Thoracic aorta (tissue), 2 donors: ENCODE measurements around the gene PHKA2. TPM values are rescaled to one million over a fixed set of nuclear protein-coding genes. Genes with fewer than 3 reads are reported as not detected.

Experiments used
- ATAC-seq: fragments of 150-250 bp; one replicate; pipeline ENCODE4 v1.8.0; 2017; ENCODE audit warnings: low read depth; ENCODE audit not compliant: insufficient number of reproducible peaks, low FRiP score
- DNase-seq: peaks from one replicate; pipeline ENCODE4 v3.0.0-alpha.2; 2020; ENCODE audit warnings: low spot score
- H3K27ac ChIP-seq, 2 donors: fragments of 200-600 bp; sonication (generic); 1 replicate in 1 of 2; 2 replicates in 1 of 2; pipeline ENCODE4 v1.5.1; 2016; ENCODE audit warnings: mild to moderate bottlenecking in 2 of 2, moderate library complexity in 2 of 2
- H3K27me3 ChIP-seq: fragments of 200-600 bp; sonication (generic); replicated peaks from 2 replicates; pipeline ENCODE4 v1.6.0; 2016; ENCODE audit warnings: mild to moderate bottlenecking; ENCODE audit not compliant: insufficient read depth
- H3K36me3 ChIP-seq: fragments of 200-600 bp; sonication (generic); one replicate; pipeline ENCODE4 v1.5.1; 2016
- H3K4me1 ChIP-seq, 2 donors: fragments of 200-600 bp; sonication (generic); 1 replicate in 1 of 2; 2 replicates in 1 of 2; pipeline versions ENCODE4 v1.5.1 to v1.6.0; 2016; ENCODE audit warnings: low read depth in 2 of 2, mild to moderate bottlenecking in 1 of 2; ENCODE audit not compliant: control insufficient read depth in 1 of 2
- H3K4me3 ChIP-seq: fragments of 200-600 bp; sonication (generic); 2 replicates; pipeline ENCODE4 v1.5.1; 2016; ENCODE audit warnings: mild to moderate bottlenecking
- H3K9me3 ChIP-seq: fragments of 200-600 bp; sonication (generic); 2 replicates; pipeline ENCODE4 v1.5.1; 2016
- CTCF ChIP-seq: fragments of 200-600 bp; sonication (generic); IDR thresholded peaks from one replicate; pipeline ENCODE4 v1.5.1; 2019; ENCODE audit warnings: antibody characterized with exemption
- total RNA-seq, 2 donors: library from RNA; depleted of rRNA; stranded (reverse); fragments of >200 nt; gene quantifications; one replicate each; pipeline versions ENCODE4 v1.1.0 to v1.2.3, GENCODE V29; 2016

PHKA2 gene
- total RNA-seq, 2 donors from 2014 or later = 26.5 to 28.3 TPM

- no peak overlapping the region for H3K4me3 ChIP-seq
- no peaks in the 10 kb centered on the region for H3K36me3 ChIP-seq
- H3K27me3 ChIP-seq = no peaks in the 10 kb centered on the region
- no peaks in the 10 kb centered on the region for H3K9me3 ChIP-seq
- ATAC-seq (no peak), DNase-seq (no peak)
- peaks cover 10 to 26% of the 10 kb centered on the region in 2 donors for H3K4me1 ChIP-seq
- TF ChIP-seq CTCF = no peak
- no peak overlapping the region for H3K27ac ChIP-seq
These were observed 90.4 kb downstream of the PHKA2 start for GRCh38 chrX:18893536-18893935.

GRCh38 chrX:18892899-18893298, 91.0 kb downstream of the PHKA2 start:
- no peak for TF ChIP-seq CTCF

GRCh38 chrX:18891548-18891945, 92.4 kb downstream of the PHKA2 start:
- Histone ChIP-seq H3K27ac (no peak overlapping the region), H3K27me3 (no peaks in the 10 kb centered on the region), H3K36me3 (no peaks in the 10 kb centered on the region), H3K9me3 (no peaks in the 10 kb centered on the region), H3K4me1 (peaks cover 18 to 39% of the 10 kb centered on the region in 2 donors), H3K4me3 (no peak overlapping the region)
- ATAC-seq (no peak), DNase-seq (no peak)
- no peak for TF ChIP-seq CTCF

More at GRCh38 chrX:18892899-18893298, 91.0 kb downstream of the PHKA2 start:
- H3K36me3 ChIP-seq = no peaks in the 10 kb centered on the region
- H3K4me3 ChIP-seq = no peak overlapping the region
- H3K27me3 ChIP-seq = no peaks in the 10 kb centered on the region
- H3K4me1 ChIP-seq = peaks cover 10 to 33% of the 10 kb centered on the region in 2 donors
- no peaks in the 10 kb centered on the region for H3K9me3 ChIP-seq
- no peak for ATAC-seq
- DNase-seq = no peak
- H3K27ac ChIP-seq = no peak overlapping the region

DNA sequence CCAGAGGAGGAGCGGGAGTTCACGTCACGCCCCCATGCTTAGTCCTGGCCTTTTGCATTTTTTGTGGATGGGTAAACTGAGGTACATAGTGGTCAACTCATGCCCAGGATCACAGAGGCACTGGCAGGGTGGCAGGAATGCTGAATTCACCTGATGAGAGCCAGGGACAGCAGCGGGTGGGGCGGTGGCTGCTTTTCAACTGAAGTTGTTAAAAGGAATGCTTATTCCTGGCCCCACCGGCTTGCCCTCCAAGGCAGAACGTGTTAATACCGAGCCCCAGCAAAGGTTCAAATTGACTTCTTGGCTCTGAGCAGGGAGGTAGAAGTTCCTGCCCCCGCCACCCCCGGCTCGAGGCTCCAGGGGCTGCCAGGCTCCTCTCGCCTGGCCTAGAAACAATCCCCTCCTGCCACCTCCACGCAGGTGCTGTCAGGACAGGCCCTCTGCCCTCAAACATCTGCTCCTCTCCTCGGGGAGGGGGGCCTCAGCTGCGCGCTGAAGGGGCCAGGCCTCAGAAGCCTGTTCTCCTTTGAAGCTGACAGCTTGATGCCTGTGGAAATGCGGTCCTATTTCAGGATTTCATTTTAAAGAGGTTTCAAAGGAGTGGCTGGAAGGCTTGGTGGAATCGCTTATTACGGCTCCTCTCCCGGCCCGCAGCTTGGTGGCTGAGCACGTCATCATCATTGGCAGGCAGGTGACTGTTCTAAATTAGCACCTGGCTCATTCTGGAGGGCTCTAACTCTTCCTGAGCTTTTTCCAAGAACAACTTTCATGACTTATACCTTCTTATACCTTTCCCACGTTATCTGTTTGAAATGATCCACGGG, 93.0 kb downstream of the PHKA2 start:
- Histone ChIP-seq H3K36me3 (no peaks in the 10 kb centered on the region), H3K4me1 (peaks cover 12 to 37% of the 10 kb centered on the region in 2 donors), H3K9me3 (no peaks in the 10 kb centered on the region), H3K27ac (peak overlapping the region in 1 of 2 donors; percentile 16), H3K4me3 (no peak overlapping the region), H3K27me3 (no peaks in the 10 kb centered on the region)
- DNase-seq (no peak), ATAC-seq (no peak)
- TF ChIP-seq CTCF = no peak

DNA sequence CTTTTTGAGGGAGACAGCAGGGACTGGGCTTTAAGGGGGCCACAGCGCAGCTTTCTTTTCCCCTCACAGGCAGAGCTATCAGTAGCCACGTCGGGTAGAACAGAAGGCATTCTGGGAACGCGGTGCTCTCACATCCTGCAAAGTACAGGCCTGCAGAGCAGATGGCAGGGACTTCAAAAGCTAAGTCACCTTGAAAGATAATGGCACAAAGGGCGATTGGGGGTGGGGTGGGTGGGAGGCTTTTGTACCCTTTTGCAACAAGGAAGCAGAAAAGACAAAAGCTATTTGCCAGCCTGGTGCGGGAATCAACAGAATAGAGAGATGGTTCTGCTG, 93.9 kb downstream of the PHKA2 start:
- peaks cover 11 to 43% of the 10 kb centered on the region in 2 donors for H3K4me1 ChIP-seq
- no peak overlapping the region for H3K4me3 ChIP-seq
- no peaks in the 10 kb centered on the region for H3K9me3 ChIP-seq
- H3K36me3 ChIP-seq = no peaks in the 10 kb centered on the region
- ATAC-seq (no peak), DNase-seq (no peak)
- no peak for TF ChIP-seq CTCF
- peak overlapping the region in 1 of 2 donors; percentile 41 for H3K27ac ChIP-seq
- no peaks in the 10 kb centered on the region for H3K27me3 ChIP-seq
